Femur (tissue), 1 donor: ENCODE data around the gene ARPC5.
"Not testable (repeated sequence)": the region's sequence is repeated elsewhere in the genome, so short reads cannot be mapped to it uniquely, and the experiment has no call there.

Experiments used
- DNase-seq: peaks from one replicate; pipeline ENCODE4 v3.0.0-alpha.2; 2017

The ARPC5 gene

DNA sequence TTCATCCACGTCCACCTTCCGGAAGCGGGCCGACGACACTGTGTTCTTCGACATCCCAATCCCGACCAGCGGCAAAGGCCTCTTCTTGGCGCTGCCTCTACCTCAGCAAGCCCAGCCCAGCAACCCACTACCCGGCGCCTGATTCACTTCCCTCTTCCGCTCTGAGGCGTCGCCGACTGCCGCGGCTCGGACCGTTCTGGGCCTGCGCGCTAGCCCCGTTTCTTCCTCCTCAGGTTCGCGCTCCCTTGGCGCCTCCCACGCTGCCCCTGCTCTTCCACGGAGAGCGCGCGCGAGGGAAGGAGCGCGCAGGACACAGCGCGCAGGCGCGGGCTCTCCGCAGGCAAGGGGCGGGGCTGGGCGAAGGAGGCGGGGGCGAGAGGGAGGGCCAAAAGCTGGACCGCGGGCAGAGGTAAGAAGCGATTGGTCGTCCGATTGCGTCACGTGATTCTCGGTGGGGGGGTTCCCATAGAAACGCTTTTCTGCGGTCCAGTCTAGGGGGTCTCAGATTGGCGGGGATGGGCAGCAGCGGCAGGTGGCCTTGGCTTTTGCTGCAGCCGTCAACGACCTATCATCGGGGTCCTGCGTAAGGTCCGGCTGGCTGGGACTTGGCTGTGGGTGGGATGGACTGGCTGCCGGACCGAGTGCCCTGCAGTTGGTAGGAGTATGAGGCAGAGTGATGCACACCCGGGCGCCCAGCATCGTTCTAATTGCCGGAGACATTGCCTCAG lies at the start of gene ARPC5:
Gene ARPC5, minus strand, starts transcription at position 178 of the 728 bp plus-strand sequence. Its CDS starts 124 bp downstream, at position 54.
- DNase-seq = peak; percentile 98

DNA sequence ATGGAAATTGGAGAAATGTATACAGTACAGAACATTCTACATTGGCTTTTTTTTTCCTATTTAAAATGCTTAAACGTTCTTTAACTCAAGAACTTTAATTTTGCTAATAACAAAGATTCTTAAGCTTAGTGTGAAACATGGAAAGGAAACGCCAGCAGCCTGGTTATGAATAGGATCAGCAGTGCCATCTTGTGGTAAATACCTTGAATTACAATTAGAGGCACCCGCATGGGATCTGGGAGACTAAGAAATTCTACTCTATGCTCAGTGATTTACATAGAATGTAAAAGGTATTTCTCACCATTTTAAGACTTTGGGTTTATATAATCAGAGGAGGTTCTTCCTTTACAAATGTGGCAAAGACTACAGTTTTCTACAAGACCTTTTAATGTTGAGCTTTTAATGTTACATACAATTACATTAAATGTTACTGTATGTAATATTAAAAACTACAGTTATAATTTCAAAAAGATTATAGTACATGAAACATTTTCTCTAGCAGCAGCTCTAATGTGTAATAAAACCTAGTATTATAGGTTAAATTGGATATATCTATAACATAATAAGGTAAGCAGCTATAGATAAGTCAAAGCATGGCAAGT lies 49.6 kb upstream of the ARPC5 start:
- DNase-seq = no peak

- not testable (repeated sequence) for DNase-seq
Observed at GRCh38 chr1:183679363-183679762, 43.8 kb upstream of the ARPC5 start.

DNA sequence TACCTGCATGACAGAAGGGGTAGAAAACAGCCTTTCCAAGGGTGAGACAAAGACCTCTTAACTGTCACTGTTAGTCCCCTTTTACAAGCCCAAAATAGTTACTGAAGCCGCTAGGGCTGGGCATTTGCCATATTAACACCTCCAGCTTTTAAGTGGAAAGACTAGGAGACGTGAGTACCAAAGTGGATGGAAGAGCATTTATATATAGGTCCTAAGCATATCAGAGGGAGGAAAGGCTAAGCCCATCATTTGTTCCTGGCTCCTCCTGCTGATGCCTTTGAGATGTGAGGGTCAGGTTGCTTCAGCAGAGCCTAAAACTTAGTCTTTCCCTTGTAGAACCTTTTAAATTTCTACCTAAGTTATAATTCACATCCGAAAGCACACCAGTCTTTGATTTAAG lies 43.2 kb upstream of the ARPC5 start:
- DNase-seq = no peak

GRCh38 chr1:183676586-183677189 lies 41.1 kb upstream of the ARPC5 start:
- DNase-seq = no peak

DNA sequence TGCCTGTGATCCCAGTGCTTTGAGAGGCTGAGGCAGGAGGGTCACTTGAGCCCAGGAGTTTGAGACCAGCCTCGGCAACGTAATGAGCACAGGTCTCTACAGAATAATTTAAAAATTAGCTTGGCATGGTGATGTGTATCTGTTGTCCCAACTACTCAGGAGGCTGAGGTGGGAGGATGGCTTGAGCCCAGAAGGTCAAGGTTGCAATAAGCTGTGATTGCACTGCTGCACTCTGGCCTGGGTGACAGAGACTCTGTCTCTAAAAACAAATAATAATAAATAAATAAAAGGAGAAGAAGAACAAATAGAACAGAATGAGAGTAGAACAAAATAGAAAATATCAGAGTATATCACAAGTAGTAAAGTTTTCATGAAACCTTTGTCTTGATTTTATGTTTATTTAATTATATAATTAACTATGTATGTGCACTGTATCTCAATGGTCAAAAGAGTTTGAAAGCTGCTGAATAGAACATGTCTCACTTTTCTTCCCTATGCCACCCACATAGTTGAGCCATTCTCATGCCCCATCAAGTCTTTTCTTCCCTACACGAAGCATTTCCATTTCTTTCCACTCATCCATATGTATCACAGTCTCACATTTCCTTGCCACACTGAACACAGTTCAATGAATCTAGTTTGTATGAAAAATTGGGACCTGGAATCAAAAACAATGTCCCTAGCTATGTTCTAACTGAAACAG lies 40.5 kb upstream of the ARPC5 start:
- DNase-seq = no peak

DNA sequence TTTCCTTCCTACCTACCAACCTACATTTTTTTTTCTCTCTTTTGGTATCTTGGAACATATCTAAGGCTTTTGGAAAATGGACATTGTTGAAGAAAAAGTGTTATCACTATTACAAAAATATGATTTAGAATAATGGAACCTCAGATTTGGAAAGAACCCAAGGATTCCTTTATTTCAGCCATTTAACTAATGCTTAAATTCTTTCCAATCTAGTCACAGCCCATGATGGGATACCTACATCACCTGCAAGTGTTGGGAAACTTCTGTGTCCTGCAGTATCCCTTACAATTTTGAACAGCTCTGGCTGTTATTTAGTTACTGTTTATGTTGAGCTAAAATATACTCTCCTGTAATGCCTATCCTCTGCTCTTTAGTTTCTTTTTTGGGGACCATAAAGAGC lies 39.8 kb upstream of the ARPC5 start:
- no peak for DNase-seq

- peak; percentile 52 for DNase-seq
Observed at GRCh38 chr1:183674886-183675285, 39.3 kb upstream of the ARPC5 start.

GRCh38 chr1:183674339-183674738 lies 38.8 kb upstream of the ARPC5 start:
- peak; percentile 92 for DNase-seq

DNA sequence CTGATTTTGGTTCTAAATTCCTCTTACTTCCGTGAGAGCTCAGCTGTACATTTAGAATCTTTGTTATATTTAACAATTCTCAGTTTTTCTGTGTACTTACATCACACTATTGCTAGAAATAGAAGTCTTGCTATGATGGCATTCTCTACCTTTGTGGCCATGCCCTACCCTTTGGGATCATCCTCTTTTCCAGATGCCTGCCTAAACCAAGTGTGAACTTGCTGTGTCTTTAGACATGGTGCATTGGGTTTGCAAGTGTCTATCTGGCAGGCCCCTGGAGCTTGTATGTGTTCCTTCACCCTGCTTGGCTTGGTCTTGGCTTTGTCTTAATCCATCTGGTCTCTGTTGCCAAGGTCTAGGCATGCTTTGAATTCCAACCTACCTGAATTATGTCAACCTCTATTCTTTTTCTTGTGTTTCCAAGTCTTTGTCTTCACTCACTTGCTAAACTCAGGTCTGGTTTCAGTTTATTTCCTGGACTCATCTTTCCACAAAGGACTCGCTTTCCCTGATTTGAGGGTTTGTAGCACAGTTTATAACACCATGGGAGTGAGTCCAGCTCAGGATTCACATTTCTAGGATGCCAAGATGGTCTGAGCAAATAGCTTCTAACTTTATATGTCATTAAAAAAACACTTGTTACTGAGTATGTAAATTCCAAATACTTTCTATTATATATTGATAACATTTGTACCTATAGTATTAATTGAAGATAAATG lies 38.2 kb upstream of the ARPC5 start:
- no peak for DNase-seq

DNA sequence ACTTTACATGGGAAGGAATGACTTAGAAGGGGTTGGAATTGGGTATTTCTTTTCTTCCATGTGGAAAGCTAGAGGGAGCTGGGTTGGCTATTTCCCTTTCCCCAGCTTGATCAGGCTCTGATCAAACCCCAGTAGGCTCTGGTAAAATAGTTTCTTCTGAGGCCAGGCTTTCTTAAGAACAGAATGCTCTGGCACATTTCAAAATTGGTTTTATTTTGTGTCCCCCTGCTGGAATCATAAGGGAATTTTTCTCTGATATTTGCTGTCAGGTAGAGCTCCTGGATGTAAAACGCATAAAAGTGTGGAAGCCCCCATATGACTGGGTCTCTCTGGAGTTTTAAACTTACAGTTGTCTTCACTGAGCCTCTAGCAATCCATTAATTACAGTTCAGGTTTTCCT lies 34.6 kb upstream of the ARPC5 start:
- DNase-seq = no peak

- no peak for DNase-seq
Observed at GRCh38 chr1:183656355-183656754, 20.8 kb upstream of the ARPC5 start.

- peak; percentile 88 for DNase-seq
Observed at GRCh38 chr1:183655562-183656075, 20.0 kb upstream of the ARPC5 start.

- no peak for DNase-seq
Observed at GRCh38 chr1:183654706-183655105, 19.1 kb upstream of the ARPC5 start.

GRCh38 chr1:183653876-183654451 lies 18.4 kb upstream of the ARPC5 start:
- no peak for DNase-seq

DNA sequence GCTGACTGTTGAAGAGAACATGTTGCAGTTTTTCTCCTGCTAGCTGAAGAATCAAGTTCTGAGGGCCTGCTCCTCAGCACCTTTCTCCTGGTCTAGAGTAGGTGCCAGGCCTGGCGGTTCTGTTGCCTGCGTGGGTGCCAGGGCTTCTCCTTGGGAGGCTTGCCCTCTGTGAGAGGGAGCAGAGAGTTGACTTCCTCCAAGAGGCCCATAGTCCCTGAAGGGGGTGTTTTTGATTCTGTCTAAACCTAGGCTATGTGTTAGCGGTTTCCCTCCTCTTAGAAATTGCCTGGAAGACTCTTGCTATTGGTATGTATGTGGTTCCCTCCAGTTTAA lies 17.8 kb upstream of the ARPC5 start:
- DNase-seq = no peak

GRCh38 chr1:183652547-183653461 lies 17.2 kb upstream of the ARPC5 start, which contains the start of gene APOBEC4:
Gene APOBEC4 (minus strand): TSS chr1:183653316. CDS start chr1:183648781, 4,535 bp downstream.
- no peak for DNase-seq

DNA sequence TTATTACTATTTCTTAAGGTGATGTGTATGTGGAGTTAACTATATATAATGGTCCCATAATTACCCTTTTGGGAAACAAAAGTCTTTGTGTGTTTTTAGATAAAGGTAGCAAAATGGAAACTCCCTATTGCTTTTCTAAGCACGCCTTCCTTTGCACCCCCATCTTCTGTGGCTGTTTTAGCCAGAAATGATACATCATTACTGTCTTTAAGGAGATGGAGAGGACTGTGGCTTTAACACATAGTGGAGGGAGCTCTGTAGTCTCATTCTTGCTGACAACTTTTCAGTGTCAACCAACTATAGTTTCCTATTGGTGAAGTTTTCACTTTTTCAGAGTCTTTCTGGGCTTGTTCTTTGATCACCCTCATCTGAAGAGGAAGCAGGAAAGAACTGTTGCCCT lies 16.5 kb upstream of the ARPC5 start:
- no peak for DNase-seq

DNA sequence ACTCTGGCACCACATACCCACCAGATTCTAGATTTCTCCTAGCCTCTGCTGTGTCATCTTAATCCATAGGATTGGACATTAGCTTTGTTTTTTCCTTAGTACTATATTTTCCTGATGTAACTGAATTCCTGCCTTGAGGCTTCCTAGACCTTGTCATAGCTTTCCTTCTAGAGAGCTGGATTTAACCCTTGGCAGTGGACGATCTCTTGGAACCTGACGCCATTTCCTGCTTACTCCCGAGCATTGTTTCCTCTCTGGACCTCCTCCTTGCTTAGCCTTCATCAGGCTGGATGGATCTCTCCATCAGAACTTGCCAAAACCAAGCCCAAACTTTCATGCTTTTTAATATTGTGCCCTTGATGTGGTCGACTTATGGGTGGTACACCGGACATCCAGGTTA lies 16.0 kb upstream of the ARPC5 start:
- no peak for DNase-seq

- DNase-seq = no peak
Observed at GRCh38 chr1:183648042-183648441, 12.5 kb upstream of the ARPC5 start.

DNA sequence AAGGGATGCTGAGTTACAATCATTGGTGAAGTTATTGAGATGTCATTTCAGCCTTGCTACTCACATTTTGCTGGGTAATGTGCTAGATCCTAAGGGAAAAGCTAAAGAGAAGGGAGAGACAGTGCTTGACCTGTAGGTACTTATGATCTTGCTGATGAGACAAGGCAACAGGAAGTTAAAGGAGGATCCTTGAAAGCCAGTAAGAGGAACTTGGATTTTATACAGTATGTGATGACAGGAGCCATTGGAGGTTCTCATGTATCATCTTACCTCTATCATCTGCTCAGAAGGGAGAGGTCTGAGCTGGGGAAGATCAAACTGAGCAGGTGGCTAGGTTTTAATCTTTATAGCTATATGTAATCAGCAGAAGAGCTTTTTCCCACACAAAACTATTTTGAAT lies 11.2 kb upstream of the ARPC5 start:
- DNase-seq = no peak
